ENCODE measurements around the gene HOMEZ. TPM values are rescaled to one million over a fixed set of nuclear protein-coding genes. Genes with fewer than 3 reads are reported as not detected.

The HOMEZ gene
- total RNA-seq, 2 experiments from 2014 or later = 10.9 to 11.8 TPM

DNA sequence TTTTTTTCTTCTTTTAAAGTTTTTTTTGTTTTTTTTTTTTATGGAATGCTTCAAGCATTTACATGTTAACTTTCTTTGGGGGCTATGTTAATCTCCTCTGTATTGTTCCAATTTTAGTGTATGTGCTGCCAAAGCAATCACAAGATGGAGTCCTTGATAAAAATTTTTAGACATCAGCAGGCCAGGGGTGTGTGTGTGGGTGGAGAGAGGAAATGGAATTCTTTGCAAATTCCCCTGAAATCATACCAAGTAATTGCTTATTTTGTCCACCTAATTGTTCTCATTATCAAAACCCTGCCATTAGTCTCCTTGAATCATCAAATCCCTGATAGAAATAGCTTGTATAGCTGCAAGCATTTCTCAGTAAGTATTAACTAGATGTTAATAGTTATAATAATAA lies 26.5 kb downstream of the HOMEZ start:
- no peak overlapping the region for H3K27ac Mint-ChIP-seq
- H3K4me3 Mint-ChIP-seq = no peak overlapping the region
- DNase-seq (no peak), ATAC-seq (no peak)
- peaks cover 22% of the 10 kb centered on the region for H3K27me3 Mint-ChIP-seq
- no peaks in the 10 kb centered on the region for H3K9me3 Mint-ChIP-seq
- no peaks in the 10 kb centered on the region for H3K36me3 Mint-ChIP-seq (ENCODE audit: low read depth)
- CTCF ChIA-PET = interaction anchor here (1.1 to 1.6 kb wide), 4 partner anchors 11 to 139 kb away, joined by 3 to 8 read pairs (median 5); no protein-coding TSS in a partner anchor
- TF ChIP-seq CTCF (IDR thresholded peaks at IDR 0.05) = no peak
- intact Hi-C loops (cut with micrococcal nuclease) = no loop called here
- POLR2A ChIA-PET = no interaction called here
- H3K4me1 Mint-ChIP-seq (ENCODE audit: low read depth) = no peaks in the 10 kb centered on the region

DNA sequence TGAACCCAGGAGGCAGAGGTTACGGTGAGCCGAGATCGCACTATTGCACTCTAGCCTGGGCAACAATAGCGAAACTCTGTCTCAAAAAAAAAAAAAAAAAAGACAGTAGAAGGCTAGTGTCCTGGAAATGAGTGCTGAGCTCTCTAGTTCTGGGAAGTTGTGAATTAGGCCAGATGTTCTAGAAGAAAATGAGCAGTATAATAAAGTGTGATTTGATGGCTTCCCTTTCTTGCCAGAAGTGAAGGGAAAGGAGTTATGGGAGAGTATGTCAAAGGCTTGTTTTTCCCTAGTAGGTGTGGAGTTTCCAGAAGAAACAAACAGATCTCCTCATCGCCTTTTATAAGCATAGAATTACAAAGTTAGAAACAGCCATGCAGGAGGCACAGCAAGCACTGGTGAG lies 27.7 kb downstream of the HOMEZ start:
- no peaks in the 10 kb centered on the region for H3K36me3 Mint-ChIP-seq (ENCODE audit: low read depth)
- ChIA-PET POLR2A (interaction anchor here (0.7 to 1.0 kb wide), 2 partner anchors 36 to 39 kb away, joined by 3 read pairs; no protein-coding TSS in a partner anchor), CTCF (interaction anchor here (1.1 to 1.6 kb wide), 3 partner anchors 72 to 122 kb away, joined by 3 to 5 read pairs (median 3); no protein-coding TSS in a partner anchor)
- ATAC-seq (no peak), DNase-seq (no peak)
- H3K27me3 Mint-ChIP-seq = peaks cover 17% of the 10 kb centered on the region
- no peak overlapping the region for H3K4me3 Mint-ChIP-seq
- H3K9me3 Mint-ChIP-seq = no peaks in the 10 kb centered on the region
- intact Hi-C loops (cut with micrococcal nuclease) = no loop called here
- no peak overlapping the region for H3K27ac Mint-ChIP-seq
- TF ChIP-seq CTCF (IDR thresholded peaks at IDR 0.05) = no peak
- no peaks in the 10 kb centered on the region for H3K4me1 Mint-ChIP-seq (ENCODE audit: low read depth)

GRCh38 chr14:23252420-23253333 lies 33.3 kb downstream of the HOMEZ start:
- Mint-ChIP-seq H3K27ac (no peak overlapping the region), H3K27me3 (peaks cover 17% of the 10 kb centered on the region), H3K4me3 (no peak overlapping the region), H3K4me1 (ENCODE audit: low read depth) (no peaks in the 10 kb centered on the region), H3K9me3 (no peaks in the 10 kb centered on the region), H3K36me3 (ENCODE audit: low read depth) (no peaks in the 10 kb centered on the region)
- intact Hi-C loops (cut with micrococcal nuclease) = no loop called here
- DNase-seq (no peak), ATAC-seq (no peak)
- ChIA-PET CTCF (no interaction called here), POLR2A (no interaction called here)
- TF ChIP-seq CTCF (IDR thresholded peaks at IDR 0.05) = no peak

DNA sequence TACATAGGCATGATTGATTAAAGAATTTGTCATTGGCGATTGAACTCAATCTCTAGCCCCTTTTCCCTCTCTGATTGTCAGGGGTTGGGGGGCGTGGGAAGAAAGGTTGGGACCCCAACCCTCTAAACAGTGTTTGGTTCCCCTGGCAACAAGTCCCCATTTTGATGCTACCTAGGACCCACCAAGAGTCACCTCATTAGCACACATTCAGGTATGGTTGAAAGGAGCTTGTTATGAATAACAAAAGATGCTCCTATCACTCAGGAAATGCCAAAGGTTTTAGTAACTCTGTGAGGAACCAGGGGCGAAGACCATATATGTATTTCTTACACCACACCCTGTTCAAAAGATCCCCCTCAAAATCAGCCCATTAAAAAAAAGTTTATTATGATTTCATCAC lies 33.9 kb downstream of the HOMEZ start:
- peaks cover 17% of the 10 kb centered on the region for H3K27me3 Mint-ChIP-seq
- no peak for DNase-seq
- no peaks in the 10 kb centered on the region for H3K9me3 Mint-ChIP-seq
- CTCF ChIA-PET = no interaction called here
- no peak overlapping the region for H3K27ac Mint-ChIP-seq
- POLR2A ChIA-PET = no interaction called here
- no peak overlapping the region for H3K4me3 Mint-ChIP-seq
- no peak for TF ChIP-seq CTCF (IDR thresholded peaks at IDR 0.05)
- intact Hi-C loops (cut with micrococcal nuclease) = no loop called here
- ATAC-seq = no peak
- no peaks in the 10 kb centered on the region for H3K4me1 Mint-ChIP-seq (ENCODE audit: low read depth)
- no peaks in the 10 kb centered on the region for H3K36me3 Mint-ChIP-seq (ENCODE audit: low read depth)

DNA sequence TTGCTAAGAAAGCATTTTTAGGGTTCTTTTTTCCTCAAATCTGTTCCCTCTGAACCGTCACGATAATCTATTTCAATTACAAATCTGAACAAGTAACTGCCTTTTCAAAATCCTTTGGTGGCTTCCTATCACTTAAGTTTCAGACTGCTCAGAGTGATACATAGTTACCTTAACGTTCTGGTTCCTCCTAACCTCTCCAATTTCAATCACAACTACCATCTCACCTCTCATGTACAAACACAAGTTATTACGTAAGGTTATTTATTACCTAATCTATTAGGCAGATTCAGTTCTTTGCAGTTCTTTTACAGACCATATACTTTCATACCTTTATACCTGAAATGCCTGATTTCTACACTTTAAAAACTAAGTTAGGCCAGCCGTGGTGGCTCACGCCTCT lies 36.1 kb downstream of the HOMEZ start:
- H3K36me3 Mint-ChIP-seq (ENCODE audit: low read depth) = no peaks in the 10 kb centered on the region
- H3K27ac Mint-ChIP-seq = no peak overlapping the region
- intact Hi-C loops (cut with micrococcal nuclease) = no loop called here
- ATAC-seq (no peak), DNase-seq (no peak)
- peaks cover 17% of the 10 kb centered on the region for H3K27me3 Mint-ChIP-seq
- H3K4me3 Mint-ChIP-seq = no peak overlapping the region
- ChIA-PET CTCF (interaction anchor here (0.8 to 1.0 kb wide), 2 partner anchors 129 kb away, joined by 3 read pairs; no protein-coding TSS in a partner anchor), POLR2A (no interaction called here)
- H3K9me3 Mint-ChIP-seq = no peaks in the 10 kb centered on the region
- TF ChIP-seq CTCF (IDR thresholded peaks at IDR 0.05) = no peak
- no peaks in the 10 kb centered on the region for H3K4me1 Mint-ChIP-seq (ENCODE audit: low read depth)
